Brain pericyte (primary cell): ENCODE measurements around the gene DLK1.

Experiments
- DNase-seq: peaks from one replicate; pipeline ENCODE4 v3.0.0-alpha.2; 2012; ENCODE audit warnings: low read depth, low spot score

DLK1 gene

DNA sequence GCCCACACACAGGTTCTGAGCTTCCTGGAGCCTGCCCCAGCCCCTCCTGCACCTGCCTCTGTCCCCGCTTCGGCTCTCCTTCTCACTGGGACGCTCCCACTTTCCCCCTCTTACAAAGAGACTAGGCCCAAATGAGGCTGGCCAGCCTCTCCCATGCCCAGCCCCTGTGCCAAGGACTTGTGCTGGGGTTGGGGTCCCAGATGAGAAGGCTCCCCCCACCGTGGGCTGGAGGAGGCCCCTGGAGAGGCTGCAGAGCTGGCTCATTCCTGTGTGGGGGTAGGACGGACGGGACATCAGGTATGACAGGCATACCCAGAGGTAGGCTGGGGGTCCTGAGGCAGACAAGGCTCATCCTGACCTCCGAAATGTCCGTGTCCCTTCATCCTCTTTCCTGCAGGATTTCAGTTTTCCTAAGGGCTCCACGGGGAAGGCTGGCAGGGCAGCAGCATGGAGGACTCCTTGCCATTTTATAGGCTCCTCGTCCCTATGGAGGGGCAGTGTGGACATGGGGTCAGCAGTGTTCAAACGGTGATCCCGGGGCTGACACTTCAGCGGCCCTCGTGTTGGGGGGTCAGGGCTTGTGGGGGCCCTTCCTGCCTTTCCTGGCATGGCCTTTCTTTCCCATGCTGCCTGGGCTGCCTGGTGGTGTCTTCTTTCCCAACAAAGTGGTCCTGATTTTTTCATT, 50.1 kb downstream of the DLK1 start:
- DNase-seq, result no peak

DNA sequence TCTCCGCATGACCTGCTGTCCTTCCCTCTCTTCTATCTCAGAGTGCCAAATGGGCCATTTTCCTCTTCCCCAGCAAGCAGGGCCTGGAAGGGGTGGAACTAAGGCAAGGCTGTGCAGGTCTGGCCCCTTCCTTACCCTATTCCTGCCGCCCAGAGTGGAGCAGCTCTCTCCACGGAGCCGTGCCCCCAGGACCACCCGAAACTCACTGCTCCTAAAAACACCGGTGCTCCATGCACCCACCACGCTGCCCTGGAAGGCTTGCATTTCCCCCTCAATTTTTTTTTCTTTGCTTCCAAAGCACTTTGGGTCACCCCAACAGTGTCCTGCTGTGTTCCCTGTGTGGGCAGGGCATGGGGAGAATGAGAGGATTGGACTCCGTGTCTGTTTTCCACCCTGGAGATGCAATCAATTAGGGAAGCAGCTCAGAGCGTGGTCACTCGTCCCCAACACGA, 50.7 kb downstream of the DLK1 start:
- DNase-seq, result no peak

DNA sequence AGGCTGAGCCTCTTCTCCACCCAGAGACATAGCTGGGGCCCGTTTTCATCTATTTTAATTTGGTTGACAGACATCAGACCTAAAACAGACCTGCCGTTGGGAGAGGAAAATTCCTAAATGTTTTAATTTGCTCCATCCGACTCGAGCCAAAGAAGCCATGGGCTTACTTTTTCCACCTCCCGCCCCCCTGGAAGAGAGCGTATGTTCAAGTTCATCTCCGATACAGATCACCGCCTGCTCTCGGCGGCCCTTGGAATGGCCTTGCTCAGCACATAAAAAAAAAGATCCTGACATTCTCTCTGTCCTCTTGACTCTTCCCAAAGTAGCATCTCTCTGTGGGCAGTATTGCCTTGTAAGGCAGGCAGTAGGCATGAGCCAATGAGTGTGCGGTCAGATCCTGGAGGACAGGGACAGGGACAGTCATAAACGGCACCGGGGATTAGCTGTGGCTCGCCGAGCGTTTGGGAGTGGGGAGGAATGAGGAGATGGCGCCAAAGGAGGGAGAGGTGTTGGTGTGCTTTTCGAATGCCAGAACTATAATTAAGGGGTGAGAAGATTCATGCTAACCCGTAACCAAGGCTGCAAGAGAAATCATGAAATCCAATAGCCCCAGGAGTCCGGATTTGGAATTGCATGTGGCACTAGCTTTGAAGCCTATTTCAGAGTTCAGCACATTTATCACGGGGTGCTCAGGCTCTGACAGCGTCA, 51.3 kb downstream of the DLK1 start:
- no peak for DNase-seq

DNA sequence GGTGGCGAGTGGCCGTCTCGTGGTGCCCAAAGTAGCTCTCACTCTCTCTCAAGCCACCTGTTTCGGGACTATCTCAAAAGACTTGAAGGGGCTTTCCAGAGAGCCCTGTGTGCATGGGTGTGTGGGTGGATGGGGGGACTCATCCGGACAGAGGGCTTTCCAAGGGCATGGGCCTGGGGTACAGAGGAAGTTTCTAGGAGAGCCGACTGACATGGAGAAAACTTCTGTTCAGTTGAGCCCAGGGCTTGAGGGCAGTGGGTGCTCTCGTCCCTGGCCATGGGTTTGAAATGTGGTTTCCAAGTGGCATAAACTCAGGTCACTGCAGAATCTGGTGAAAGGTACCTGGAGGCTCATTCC, 51.8 kb downstream of the DLK1 start:
- no peak for DNase-seq

DNA sequence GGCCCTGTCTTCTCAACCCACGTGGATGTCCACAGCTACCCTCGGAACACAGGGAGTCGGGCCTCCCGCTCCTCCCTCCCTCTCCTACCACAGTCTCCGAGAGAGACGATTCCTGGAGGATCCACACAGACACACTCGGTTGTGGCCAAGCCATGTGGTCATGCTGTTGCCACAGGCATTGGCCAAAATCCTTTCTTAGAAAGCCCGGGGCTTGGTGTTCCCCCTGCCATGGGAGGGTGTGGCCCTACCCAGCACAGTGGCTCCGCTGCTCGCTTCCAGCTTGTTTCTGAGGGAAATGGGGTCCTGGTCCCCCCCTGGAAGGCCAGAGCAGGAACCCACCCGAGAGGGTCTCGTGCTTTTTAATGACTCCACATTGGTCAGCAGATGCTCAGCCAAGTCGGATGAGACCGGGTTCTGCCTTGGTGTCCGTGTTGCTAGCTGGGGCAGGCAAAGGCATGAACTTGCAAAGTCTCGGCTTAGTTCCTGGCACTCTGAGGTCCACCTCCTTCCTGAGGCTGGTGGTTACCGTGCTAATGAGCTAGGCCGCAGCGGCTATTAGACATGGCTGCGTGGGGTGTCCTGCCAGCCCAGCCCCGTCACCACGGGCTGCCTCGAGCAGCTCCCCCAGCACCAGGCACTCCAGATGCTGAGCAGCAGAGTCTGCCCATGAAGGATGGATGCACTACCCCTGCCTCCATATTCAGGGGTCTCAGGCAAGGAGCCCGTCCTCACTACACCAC, 52.4 kb downstream of the DLK1 start:
- DNase-seq, result no peak

DNA sequence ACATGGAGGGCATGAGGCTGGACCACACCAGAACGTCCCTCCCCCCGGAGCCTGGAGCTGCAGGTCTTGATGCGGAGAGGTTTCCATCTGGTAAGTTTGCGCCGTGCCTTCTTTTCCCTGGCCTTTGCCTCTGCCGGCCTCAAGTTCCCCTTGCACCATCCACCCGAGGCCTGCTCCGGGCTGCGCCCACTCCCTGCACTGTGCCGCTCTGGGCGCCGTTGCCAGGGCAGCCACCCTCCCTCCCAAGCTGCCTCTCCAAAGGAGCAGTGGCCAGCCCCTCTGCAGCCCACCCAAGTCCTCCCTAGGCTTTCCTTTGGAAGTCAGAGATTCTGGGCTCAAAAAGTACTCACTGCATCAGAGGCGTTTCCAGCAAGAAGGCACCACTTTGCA, 53.0 kb downstream of the DLK1 start:
- no peak for DNase-seq

DNA sequence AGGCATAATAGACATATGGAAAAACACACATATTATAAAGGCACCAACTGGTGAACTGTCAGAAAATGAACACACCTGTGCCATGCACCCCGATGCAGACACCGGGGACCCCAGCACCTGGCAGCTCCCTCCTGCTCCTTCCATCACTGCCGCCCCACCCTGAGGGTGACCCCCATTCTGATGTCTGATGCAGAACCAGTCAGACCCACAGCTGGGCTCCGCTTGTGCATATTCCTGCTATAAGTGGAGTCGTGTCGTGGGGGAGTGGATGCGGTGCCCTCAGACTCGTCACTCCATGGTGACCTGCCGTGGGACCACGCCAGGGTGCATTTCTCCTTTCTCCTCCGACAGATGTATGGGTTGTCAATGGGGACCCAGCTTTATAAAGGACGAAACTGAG, 53.6 kb downstream of the DLK1 start:
- DNase-seq, result no peak

DNA sequence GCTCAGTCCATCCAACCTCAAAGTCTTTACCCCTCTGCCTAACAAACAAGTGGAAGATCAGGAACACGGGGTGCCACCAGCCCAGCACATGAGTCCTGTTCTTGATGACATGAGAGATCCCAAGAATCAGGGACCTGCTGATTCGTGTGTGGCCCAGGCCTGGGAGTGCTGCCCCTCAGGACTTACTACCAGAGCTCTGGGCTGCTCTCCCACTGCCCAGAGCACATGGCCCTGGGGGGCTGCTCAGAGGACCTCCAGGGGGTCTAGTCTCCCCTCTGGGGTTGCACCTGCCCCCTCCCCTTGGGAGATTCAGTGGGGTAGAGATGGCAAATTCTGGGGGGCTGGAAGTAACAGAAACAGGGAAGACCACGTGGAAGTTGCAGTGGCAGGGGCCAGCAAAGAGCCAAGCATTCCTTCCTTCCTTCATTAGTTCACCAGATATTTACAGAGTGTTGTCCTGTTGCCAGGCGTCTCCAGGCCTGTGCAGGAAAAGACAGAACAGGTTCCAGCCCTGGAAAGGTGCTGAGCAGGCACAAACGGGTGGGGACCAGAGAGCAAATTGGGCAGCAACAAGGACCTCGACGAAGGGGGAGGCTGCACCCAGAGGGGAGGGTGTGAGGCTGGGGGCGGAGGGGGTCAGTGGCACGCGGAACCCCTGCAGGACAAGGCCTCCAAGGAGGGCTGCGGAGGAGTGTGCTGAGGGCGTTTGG, 54.1 kb downstream of the DLK1 start:
- no peak for DNase-seq

DNA sequence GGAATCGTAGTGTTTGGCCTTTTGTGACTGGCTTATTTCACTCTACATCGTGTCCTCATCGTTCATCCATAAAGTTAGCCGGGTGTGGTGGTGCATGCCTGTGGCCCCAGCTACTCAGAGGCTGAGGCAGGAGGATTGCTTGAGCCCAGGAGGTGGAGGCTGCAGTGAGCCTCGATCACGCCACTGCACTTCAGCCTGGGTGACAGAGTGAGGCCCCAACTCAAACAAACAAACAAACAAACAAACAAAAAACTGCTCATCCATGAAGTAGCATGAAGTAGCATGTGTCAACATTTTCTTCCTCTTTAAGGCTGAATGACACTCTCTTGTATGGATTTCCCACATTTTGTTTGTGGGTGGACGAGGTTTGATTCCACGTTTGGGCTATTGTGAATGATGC, 55.3 kb downstream of the DLK1 start:
- no peak for DNase-seq

DNA sequence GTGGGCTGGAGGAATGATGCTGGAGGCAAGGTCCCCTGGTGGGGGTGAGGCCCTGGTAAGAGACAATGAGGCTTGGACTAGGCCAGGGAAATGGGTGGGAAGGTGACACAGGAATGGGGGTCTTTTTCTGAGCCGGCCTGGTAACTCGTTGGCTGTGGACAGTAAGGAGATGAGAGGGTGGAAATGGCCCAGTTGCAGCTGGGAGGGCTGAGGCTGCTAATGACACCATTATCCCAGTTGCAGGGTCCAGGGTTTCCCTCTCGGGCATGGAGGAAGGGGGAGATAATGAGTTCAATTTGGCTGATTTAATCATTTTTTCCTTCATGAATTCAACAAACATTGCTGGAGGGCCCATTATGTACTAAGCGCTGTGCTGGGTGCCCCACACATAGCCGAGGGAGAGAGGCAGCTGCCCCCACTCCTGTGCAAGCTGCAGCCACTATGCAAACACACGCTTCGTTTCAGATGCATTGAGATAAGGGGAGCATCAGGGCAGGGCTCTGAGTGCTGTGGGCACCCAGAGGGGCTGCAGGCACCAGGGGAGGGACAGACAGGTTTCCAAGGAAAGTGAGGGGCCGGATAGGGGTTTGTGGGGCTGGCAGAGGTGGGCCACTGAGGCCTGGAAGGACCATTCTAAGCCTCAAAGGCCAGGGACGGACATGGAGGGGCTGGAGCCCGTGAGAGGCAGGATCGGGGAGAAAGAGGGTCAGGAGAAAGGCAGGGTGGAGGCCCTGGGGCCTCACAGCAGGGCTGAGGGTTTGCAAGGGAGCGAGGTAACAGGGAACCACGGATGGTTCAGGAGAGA, 56.0 kb downstream of the DLK1 start:
- DNase-seq, result no peak

DNA sequence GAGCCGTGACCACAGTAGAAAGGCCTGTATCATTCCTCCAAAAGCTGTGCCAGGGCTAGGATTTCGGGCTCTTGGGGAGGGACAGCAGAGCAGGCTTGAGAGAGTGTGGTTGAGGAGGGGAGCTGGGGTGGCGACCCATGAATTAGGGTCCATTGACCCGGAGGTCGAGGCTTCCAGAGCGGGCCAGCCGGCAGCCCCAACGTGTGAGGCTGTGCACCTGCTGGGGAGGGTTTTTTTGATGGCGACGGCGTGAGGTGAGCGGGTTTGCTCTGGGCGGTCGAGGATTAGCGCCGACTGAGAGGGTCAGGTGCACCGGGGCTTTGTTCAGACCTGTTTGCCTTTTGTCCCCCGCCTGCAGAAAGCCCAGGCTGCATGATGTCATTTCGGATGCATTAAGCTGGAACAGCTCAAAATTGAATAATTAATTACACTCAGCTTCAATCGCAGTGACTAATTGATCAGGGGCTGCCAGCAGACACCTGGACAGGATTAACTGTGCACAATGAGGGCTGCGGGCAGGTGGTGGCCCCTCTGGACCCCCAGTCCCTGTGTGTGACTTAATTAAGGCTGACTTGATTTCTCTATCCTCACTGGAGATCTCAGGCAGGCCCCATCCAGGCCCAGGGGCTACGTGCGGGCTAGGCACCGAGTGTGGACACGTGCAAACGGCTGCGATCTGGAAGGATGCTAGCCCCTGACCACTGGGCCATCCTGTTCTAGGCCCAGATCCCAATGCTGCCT, 57.1 kb downstream of the DLK1 start:
- DNase-seq, result no peak

DNA sequence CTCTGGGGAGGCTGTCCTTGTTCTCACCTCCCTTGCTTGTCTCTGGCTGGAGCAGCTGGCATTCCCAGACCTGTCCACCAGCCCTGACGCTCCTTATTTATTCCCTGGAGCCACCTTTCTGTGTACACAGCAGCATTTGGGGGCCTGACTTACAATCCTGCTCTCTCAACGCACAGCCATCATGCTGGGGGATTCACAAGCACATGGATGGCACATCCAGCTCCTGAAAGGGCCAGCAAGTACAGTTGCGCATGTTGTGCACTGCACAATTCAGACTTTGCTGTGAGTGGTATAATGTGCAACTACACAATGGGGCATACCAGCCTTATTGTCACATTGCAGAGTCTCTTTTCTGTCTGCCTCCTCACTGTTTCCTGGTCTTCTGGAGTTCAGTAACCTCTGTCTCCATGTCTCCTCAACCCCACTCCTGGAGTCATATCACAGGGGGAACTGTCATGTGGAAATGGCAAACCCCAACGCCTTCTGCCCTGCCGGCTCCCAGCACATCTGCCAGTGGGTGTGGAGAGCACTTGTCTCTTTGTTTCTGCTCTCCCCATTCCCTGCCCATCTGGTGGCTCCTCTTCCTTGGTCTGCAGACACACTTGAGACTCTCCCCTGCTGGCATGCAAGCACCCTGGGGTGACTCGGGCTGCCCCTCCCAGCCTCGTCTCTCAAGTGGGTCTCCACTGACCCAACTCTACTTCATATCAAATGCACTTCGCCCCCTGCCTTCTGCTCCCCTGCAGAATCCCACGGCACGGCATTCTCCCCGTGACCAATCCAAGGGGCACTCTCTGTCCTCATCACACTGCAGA, 58.0 kb downstream of the DLK1 start:
- DNase-seq, result no peak

DNA sequence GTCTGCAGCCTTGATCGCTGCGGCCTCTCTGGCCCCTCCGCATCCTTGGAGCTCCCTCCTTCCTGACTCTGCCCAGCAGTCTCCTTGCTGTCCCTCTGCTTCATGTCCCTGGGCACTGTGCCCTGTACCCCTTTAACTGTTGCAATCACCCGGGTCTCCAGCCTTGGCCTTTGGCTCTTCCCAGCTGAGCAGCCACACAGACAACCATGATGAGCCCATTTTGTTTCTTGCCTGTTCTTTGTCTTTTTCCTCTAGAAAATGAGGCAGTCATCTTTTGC, 58.6 kb downstream of the DLK1 start:
- no peak for DNase-seq

DNA sequence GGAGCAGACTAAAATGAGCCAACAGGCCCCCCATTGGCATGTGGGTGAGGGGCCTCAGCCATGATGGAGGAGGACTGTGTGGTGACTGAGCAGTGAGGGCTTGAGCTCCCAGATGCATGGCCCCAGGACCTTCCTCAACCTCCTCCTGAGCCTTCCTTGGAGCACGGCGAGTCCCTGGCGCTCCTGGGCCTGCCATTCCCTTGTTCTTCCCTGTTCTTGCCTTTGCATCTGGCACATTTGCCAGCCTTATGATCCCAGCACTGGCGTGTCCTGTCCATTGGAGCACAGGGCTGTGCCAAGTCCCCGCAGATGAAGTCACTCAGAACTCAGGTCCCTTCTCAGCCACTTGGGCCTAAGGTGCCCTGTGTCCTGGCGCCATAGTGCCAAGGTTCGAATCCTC, 58.9 kb downstream of the DLK1 start:
- no peak for DNase-seq

DNA sequence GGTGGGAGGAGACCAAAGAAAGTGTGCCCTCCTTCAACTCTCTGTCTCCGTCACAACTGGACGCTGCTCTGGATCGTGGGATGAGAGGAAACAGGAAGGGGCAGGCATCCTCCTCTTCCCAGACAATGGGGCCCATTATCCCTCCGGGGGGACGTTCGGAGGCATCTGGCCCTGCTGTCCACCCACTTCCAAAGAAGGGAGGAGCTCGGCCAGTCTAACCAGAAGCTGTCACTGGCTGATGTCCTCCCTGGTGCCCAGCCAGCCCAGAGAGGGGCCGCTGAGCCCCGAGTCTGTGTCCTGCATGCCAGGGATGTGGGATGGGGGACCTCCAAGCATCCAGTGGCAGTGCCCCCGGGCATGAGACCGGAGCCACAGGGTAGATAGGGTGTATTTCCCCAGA, 59.4 kb downstream of the DLK1 start:
- DNase-seq, result no peak

DNA sequence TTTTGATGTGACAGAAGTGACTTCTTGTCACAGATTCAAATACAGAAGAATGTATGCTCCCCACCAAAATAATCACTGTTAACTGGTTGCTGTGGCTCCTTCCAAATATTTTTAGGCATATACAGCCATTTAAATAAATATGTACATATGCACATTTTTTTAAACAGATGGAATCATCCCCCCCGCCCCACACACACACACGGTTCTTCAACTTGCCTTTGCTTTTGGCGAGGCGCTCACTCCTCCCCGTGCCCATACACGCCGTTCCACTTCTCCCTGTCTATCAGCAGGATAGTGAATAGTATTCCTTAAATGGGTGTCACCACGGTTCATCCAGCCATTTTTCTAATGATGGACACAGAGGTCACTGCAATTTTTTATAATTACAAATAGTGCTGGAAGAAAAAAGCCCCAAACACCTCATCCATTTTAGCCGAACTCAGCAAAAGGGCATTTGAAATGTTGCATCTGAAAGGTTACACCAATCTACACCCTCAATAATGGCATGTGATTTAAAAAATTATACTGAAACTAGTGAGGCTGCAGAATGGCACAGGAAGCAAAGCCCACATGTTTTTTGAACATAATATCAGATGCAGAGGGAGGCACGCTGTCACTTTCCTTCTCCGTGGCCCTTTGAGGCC, 60.0 kb downstream of the DLK1 start:
- DNase-seq, result no peak

DNA sequence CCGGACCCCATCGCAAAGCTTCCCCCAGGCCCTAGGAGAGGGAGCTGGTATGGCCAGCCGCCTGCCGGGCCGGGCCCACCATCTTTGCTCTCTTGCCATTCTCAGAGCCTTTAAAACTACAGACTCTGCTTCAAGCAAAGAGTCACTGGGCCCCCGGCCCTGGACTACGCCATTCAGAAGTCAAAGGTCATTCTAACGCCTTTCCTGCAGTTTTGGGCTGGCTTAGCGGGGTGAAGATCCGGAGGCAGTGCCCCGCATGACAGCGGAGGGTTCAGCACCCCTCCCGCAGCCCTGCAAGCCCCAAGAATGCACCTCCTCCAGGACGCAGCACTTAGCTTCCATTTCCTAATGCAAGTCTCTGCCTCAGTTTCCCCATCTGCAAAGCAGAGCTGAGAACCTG, 61.0 kb downstream of the DLK1 start:
- DNase-seq, result no peak
